NCI-H2029 treated with DMSO at 0.1 percent for 48 hours (cell line): ENCODE data around the gene TRPC4.

Source experiments
- DNase-seq: peaks from one replicate; lab custom pipeline; 2025; lab: John Stamatoyannopoulos, UW

The TRPC4 gene

GRCh38 chr13:37869756-37870488, at the start of gene TRPC4:
Gene TRPC4, minus strand, starts transcription at chr13:37869772. Its CDS starts 86,439 bp downstream, at chr13:37783333.
- DNase-seq: peak; percentile 5

DNA sequence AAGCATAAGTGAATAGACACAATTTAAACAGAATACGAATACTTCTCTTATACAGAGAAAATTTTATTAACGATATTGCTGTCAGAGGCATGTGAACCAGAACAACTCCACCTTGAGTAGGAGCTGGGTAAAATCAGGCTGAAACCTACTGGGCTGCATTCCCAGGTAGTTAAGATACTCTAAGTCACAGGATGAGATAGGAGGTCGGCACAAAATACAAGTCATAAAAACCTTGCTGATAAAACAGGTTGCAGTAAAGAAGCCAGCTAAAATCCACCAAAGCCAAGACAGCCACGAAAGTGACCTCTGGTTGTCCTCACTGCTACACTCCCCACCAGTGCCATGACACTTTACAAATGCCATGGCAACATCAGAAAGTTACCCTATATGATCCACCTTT, 49.2 kb upstream of the TRPC4 start:
- no peak for DNase-seq

- DNase-seq: no peak
These were observed 48.6 kb upstream of the TRPC4 start for GRCh38 chr13:37918116-37918714.

GRCh38 chr13:37914781-37915391, 45.3 kb upstream of the TRPC4 start:
- no peak for DNase-seq

- no peak for DNase-seq
These were observed 41.2 kb upstream of the TRPC4 start for GRCh38 chr13:37910790-37911189.

GRCh38 chr13:37906880-37907279, 37.3 kb upstream of the TRPC4 start:
- DNase-seq: no peak

GRCh38 chr13:37905736-37906135, 36.2 kb upstream of the TRPC4 start:
- no peak for DNase-seq

DNA sequence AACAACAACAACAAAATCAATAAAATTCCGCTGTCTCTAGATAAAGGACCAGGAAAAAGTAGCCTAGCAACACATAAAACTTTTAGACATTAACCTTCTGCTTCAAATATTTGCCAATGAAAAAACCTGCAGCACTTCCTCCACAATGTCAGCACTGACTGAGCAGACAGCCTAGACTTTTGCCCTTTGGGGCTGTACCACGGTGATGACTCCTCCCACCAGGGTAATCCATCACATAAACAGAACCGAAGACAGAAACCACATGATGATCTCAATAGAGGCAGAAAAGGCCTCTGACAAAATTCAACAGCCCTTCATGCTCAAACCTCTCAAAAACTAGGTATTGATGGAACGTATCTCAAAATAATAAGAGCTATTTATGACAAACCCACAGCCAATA, 30.2 kb upstream of the TRPC4 start:
- no peak for DNase-seq

DNA sequence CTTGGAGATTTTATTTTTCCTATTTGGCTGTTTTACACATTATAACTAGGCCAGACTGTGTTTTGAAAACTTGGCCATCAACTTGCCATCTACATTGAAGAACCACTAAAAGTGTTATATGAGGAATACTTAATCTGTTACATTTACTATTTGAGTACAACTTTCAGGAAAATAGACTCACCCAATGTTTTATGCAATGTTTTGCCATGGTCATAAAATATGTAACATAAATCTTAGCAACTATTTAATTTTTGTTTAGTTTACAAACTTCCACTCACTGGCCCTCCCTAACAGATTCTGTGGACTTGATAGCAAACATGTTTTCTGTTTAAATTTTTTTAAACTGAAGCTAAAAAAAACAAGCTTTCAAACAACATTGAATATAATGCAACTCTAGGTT, 23.7 kb upstream of the TRPC4 start:
- DNase-seq: no peak

DNA sequence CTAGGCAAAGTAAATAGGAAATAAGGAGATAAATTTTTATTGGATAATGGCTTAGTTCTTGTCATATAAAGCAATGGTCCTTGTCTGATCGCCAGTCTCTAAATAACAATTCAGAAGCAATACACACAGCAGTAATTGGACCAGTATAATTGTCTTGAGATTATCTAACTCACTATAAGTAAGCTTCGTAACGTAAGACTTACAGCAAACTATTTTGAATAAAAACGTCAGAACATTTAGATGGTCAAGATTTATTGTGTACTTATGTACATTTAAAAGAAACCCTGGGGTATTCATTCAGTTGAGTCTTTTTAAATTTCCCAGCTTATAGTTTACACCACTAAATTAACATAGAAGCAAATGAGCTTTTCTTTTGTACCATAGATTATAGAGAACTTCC, 20.2 kb upstream of the TRPC4 start:
- no peak for DNase-seq

DNA sequence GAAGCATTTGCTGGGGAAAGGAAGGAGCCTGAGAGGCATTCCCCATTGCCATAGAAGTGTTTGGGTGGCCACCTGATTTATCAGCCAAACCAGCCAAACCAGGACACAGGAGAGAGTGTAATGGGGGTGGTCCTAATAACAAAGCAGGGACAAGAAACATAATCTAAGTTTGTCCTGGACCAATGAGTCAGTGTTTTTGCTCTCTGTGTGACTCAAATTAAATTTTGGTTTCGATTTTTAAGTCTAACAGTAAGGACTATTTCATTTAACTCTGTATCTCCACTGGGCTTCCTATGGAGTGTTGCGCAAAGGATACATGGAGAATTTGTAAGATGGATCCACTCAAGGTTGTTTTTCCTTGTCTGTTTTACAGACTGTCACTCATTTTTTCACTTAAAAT, 19.5 kb upstream of the TRPC4 start:
- no peak for DNase-seq

DNA sequence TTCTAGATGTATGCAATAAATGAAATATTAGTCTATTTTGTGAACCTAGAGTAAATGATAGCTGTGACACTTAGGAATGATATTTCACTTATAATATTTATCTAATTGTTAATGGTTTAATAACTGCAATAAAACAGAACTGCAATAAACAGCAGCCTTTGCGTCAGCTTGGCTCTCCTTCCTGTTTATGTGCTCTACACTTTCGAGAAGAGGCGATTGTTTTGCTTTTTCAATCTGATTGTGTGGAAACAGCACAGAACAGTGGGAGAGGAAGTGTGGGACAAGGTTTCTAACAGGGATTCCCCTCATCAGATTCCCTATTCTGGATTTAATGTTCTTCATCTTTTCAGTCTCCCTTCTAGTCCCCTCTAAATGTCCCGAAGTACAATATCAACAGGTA, 17.3 kb upstream of the TRPC4 start:
- DNase-seq: no peak

- DNase-seq: no peak
These were observed 15.1 kb upstream of the TRPC4 start for GRCh38 chr13:37884674-37885073.

DNA sequence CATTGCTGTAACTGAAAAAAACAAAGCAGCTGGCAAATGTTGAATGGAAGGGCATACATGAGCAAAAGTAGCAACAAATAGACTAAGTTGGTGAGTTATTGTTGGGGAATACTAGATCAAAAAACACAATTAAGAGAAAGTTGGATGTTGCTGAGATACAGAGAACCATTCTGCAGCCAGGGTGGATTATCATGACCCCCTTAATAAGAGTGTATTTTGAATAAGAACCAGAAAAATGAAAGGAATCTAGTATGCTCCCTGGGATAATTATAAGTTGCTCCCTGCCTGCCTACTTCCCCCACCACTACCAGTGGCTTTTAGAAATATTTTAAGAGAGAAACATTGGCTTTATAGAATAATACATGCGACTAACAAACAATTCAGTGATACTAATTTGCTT, 14.5 kb upstream of the TRPC4 start:
- no peak for DNase-seq

DNA sequence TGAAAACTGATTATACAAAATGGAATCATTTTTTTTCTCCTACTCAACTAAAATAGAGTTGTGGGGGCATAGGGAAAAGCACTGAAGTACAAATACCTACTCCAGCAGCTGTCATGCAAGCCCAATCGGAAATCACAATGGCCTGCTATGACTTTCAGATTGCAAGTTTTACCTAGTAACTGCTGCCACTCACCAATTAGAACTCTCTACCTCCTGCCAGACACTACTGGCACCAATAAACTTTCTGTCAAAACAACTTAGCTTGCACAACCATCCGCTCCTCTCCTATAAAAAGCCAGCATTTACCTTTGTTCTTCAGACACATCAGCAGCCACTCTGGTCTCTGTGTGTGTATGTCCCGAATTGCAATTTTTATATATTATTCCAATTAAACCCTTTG, 9.3 kb upstream of the TRPC4 start:
- DNase-seq: no peak

GRCh38 chr13:37878496-37878895, 8.9 kb upstream of the TRPC4 start:
- DNase-seq: no peak

DNA sequence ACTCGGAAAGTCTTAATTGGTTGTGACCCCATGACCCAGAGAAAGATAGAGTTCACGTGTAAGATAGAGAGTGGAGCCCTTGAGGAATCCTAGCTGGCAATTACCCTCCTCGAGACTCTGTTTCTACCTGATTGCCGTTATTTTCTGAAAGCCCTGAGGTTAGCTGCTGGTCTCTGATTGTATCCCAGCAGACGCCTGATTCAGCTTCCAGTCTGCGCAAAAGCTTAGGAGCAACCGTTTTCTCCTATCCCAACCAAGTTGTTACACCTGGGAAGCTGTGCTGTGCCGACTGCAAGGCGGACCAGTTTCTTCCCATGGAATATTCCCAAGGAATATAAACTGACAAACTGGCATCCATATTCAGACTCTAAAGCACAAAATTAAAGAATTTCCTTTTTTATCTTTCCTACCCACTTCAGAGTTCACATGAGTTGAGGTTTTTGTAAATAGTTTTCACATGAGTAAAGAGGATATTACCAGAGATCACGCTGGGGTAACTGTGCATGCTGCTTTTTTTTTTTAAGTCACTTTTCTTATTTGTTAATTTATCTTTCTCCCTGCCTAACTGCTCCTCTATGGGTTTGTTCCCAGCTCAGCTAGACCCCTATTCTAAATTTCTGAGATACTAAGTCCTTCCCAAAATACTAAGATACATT, 1.5 kb upstream of the TRPC4 start:
- DNase-seq: no peak

- DNase-seq: no peak
These were observed 895 bp upstream of the TRPC4 start for GRCh38 chr13:37870489-37870845.

GRCh38 chr13:37869506-37869755, 141 bp downstream of the TRPC4 start:
- no peak for DNase-seq

GRCh38 chr13:37868691-37869505, 674 bp downstream of the TRPC4 start:
- no peak for DNase-seq

GRCh38 chr13:37863708-37864107, 5.9 kb downstream of the TRPC4 start:
- DNase-seq: no peak

GRCh38 chr13:37835392-37835791, 34.2 kb downstream of the TRPC4 start:
- no peak for DNase-seq

- no peak for DNase-seq
These were observed 36.2 kb downstream of the TRPC4 start for GRCh38 chr13:37833411-37833810.
